HepG2 (cell line): ENCODE measurements around the gene GGT7. TPM values are rescaled to one million over a fixed set of nuclear protein-coding genes. Genes with fewer than 3 reads are reported as not detected.

Experiments
- NBN ChIP-seq: fragments of 450-650 bp; conservative IDR thresholded peaks from 2 replicates; pipeline ENCODE4 v1.6.1; 2017
- REST ChIP-seq, 2 experiments: IDR thresholded peaks; 2 replicates each; pipeline ENCODE4 v1.6.1; 2011 to 2012; ENCODE audit warnings: low read length in 2 of 2, borderline replicate concordance in 1 of 2, low read depth in 1 of 2, mild to moderate bottlenecking in 1 of 2, moderate library complexity in 1 of 2
- polyA plus RNA-seq, 8 experiments: library from polyadenylated mRNA; depleted of rRNA in 3 of 8; stranded (reverse) in 7 of 8; unstranded in 1 of 8; fragments of >200 nt; fragmentation: Illumina TruSeq in 4 of 8; extraction: Trizol in 4 of 8; gene quantifications; 2 replicates each; pipeline versions ENCODE4 v1.2.1 to v1.2.3, GENCODE V29; 2011 to 2016; ENCODE audit warnings: low read depth in 4 of 8, missing spikeins in 1 of 8, mixed read lengths in 1 of 8; ENCODE audit not compliant: insufficient read depth in 1 of 8
- total RNA-seq, 5 experiments: library from RNA; depleted of rRNA; stranded (reverse); fragments of >200 nt; fragmentation: Illumina TruSeq; extraction: Trizol; gene quantifications; 2 replicates each; pipeline ENCODE4 v1.2.3, GENCODE V29; 2016; ENCODE audit warnings: low read depth in 1 of 5
- TF ChIP-seq, protein P1 (sequence below), 2 experiments: sonication (generic) in 1 of 2; formaldehyde crosslinking in 1 of 2; IDR thresholded peaks; 2 replicates each; pipeline versions ENCODE4 v1.6.1 to v1.9.0; 2014 to 2022; ENCODE audit warnings: antibody characterized with exemption in 1 of 2, borderline replicate concordance in 1 of 2, inconsistent platforms in 1 of 2, low read depth in 1 of 2, missing genetic modification reagents in 1 of 2

GGT7 gene
- total and polyA plus RNA-seq, 2 of the 13 experiments (the other 11 are each of a cell fraction or from before 2014, with no cell fraction given): 6.6 to 23.0 TPM

GRCh38 chr20:34895465-34895864, 22.8 kb upstream of the GGT7 start (continued):
- TF ChIP-seq REST (IDR thresholded peaks at IDR 0.05; ENCODE audit: borderline replicate concordance in 1 of 2, low read depth in 1 of 2, low read length in 2 of 2) (no peak), NBN (no peak)
- TF ChIP-seq, protein P1, sequence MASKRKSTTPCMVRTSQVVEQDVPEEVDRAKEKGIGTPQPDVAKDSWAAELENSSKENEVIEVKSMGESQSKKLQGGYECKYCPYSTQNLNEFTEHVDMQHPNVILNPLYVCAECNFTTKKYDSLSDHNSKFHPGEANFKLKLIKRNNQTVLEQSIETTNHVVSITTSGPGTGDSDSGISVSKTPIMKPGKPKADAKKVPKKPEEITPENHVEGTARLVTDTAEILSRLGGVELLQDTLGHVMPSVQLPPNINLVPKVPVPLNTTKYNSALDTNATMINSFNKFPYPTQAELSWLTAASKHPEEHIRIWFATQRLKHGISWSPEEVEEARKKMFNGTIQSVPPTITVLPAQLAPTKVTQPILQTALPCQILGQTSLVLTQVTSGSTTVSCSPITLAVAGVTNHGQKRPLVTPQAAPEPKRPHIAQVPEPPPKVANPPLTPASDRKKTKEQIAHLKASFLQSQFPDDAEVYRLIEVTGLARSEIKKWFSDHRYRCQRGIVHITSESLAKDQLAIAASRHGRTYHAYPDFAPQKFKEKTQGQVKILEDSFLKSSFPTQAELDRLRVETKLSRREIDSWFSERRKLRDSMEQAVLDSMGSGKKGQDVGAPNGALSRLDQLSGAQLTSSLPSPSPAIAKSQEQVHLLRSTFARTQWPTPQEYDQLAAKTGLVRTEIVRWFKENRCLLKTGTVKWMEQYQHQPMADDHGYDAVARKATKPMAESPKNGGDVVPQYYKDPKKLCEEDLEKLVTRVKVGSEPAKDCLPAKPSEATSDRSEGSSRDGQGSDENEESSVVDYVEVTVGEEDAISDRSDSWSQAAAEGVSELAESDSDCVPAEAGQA (IDR thresholded peaks at IDR 0.05; ENCODE audit: low read depth): no peak
- TF ChIP-seq, protein P1 (CRISPR knock-in tag; IDR thresholded peaks at IDR 0.05; ENCODE audit: borderline replicate concordance): no peak
- TF ChIP-seq, all 625 proteins: peak for 0
